CD4-positive, alpha-beta T cell (primary cell): ENCODE measurements around the gene HIVEP3. TPM values are rescaled to one million over a fixed set of nuclear protein-coding genes. Genes with fewer than 3 reads are reported as not detected.

Source experiments
- ATAC-seq: fragments of 200-7000 bp; cut with Tn5 transposase; one replicate; pipeline ENCODE4 v1.10.0; 2022; ENCODE audit warnings: mild to moderate bottlenecking; ENCODE audit not compliant: poor library complexity
- CTCF ChIA-PET: fragments of 350-600 bp; sonication (Branson Sonifier 250); formaldehyde crosslinking; loops from one replicate; lab custom pipeline; 2021; ENCODE audit warnings: antibody characterized with exemption, inconsistent platforms; lab: Charles Lee
- POLR2A ChIA-PET: fragments of 350-600 bp; sonication (Branson Sonifier 250); formaldehyde crosslinking; loops from one replicate; lab custom pipeline; 2021; ENCODE audit warnings: antibody characterized with exemption, inconsistent platforms; lab: Charles Lee
- DNase-seq, 14 experiments: peaks; one replicate each; pipeline ENCODE4 v3.0.0-alpha.2; 2013 to 2020; ENCODE audit warnings: mixed read lengths in 2 of 14
- H3K27ac ChIP-seq, 2 donors: one replicate each; pipeline versions ENCODE4 v1.5.1 to v1.7.0; 2013; ENCODE audit warnings: low read length in 2 of 2, low read depth in 1 of 2, mild to moderate bottlenecking in 1 of 2
- H3K27me3 ChIP-seq, 2 experiments: 1 replicate in 1 of 2; 2 replicates in 1 of 2; pipeline versions ENCODE4 v1.6.1 to v1.7.0; 2013; ENCODE audit warnings: low read length in 2 of 2, control low read depth in 1 of 2, mild to moderate bottlenecking in 1 of 2, moderate library complexity in 1 of 2; ENCODE audit not compliant: insufficient read depth in 2 of 2, control insufficient read depth in 1 of 2
- H3K36me3 ChIP-seq: one replicate; pipeline ENCODE4 v1.6.1; 2013; ENCODE audit warnings: low read length, control low read depth; ENCODE audit not compliant: insufficient read depth
- H3K4me1 ChIP-seq: one replicate; pipeline ENCODE4 v1.6.1; 2013; ENCODE audit warnings: low read length, control low read depth; ENCODE audit not compliant: insufficient read depth
- H3K4me3 ChIP-seq: one replicate; pipeline ENCODE4 v1.5.1; 2013; ENCODE audit warnings: mild to moderate bottlenecking, low read length, moderate library complexity
- H3K9me3 ChIP-seq, 2 experiments: 1 replicate in 1 of 2; 2 replicates in 1 of 2; pipeline versions ENCODE4 v1.6.1 to v1.7.0; 2013; ENCODE audit warnings: low read length in 2 of 2, mild to moderate bottlenecking in 2 of 2, control low read depth in 1 of 2, moderate library complexity in 1 of 2; ENCODE audit not compliant: control insufficient read depth in 1 of 2, insufficient read depth in 1 of 2
- H3K27ac Mint-ChIP-seq: one replicate; pipeline ENCODE4 v1.8.0; 2020; ENCODE audit warnings: mixed read lengths
- H3K27me3 Mint-ChIP-seq: one replicate; pipeline ENCODE4 v1.8.0; 2021; ENCODE audit warnings: mixed read lengths
- H3K36me3 Mint-ChIP-seq: one replicate; pipeline ENCODE4 v1.8.0; 2021; ENCODE audit warnings: low read depth, mixed read lengths
- H3K4me1 Mint-ChIP-seq: one replicate; pipeline ENCODE4 v1.8.0; 2021; ENCODE audit warnings: low read depth, mixed read lengths
- H3K4me3 Mint-ChIP-seq: one replicate; pipeline ENCODE4 v1.8.0; 2020; ENCODE audit warnings: mild to moderate bottlenecking, mixed read lengths
- H3K9me3 Mint-ChIP-seq: one replicate; pipeline ENCODE4 v1.8.0; 2020; ENCODE audit warnings: mixed read lengths
- CTCF ChIP-seq: fragments of 200-600 bp; IDR thresholded peaks from one replicate; pipeline ENCODE4 v1.8.0; 2022; ENCODE audit warnings: antibody characterized with exemption, mild to moderate bottlenecking
- intact Hi-C, 2 experiments: fragments of 100-400 bp; cut with DNase I in 1 of 2; cut with micrococcal nuclease in 1 of 2; formaldehyde crosslinking; loops; one replicate each; pipeline versions ENCODE4 v1.15.1 to v1.9.0; 2023 to 2025; cut with DNase I, micrococcal nuclease
- total RNA-seq, 174 experiments: library from RNA in 2 of 174; stranded (reverse) in 2 of 174; gene quantifications; one replicate each; pipeline ENCODE4 v1.2.3 and lab custom pipeline; 2021 to 2026

The HIVEP3 gene
- total RNA-seq, 2 experiments from 2014 or later = 5.1 to 5.4 TPM

- Histone ChIP-seq H3K9me3 (no peaks in the 10 kb centered on the region), H3K36me3 (no peaks in the 10 kb centered on the region), H3K27me3 (no peaks in the 10 kb centered on the region), H3K4me3 (no peak overlapping the region), H3K27ac (no peak overlapping the region), H3K4me1 (peaks cover 41% of the 10 kb centered on the region)
- H3K27me3 Mint-ChIP-seq = no peaks in the 10 kb centered on the region
- H3K4me1 Mint-ChIP-seq = peaks cover 65% of the 10 kb centered on the region
- H3K4me3 Mint-ChIP-seq = no peak overlapping the region
- no peak overlapping the region for H3K27ac Mint-ChIP-seq
- POLR2A ChIA-PET = no interaction called here
- TF ChIP-seq CTCF = no peak
- no peaks in the 10 kb centered on the region for H3K36me3 Mint-ChIP-seq
- ATAC-seq (no peak), DNase-seq (no peak)
- CTCF ChIA-PET = interaction anchor here (0.6 to 0.7 kb wide), 2 partner anchors 8 to 13 kb away, joined by 3 read pairs; no protein-coding TSS in a partner anchor
- intact Hi-C loops = no loop called here
- H3K9me3 Mint-ChIP-seq = no peaks in the 10 kb centered on the region
Measured at GRCh38 chr1:41653574-41653973, 265.1 kb downstream of the HIVEP3 start.

- Histone ChIP-seq H3K27me3 (no peaks in the 10 kb centered on the region), H3K4me3 (no peak overlapping the region), H3K9me3 (no peaks in the 10 kb centered on the region), H3K36me3 (no peaks in the 10 kb centered on the region), H3K27ac (no peak overlapping the region), H3K4me1 (peaks cover 32% of the 10 kb centered on the region)
- intact Hi-C loops = no loop called here
- ChIA-PET CTCF (interaction anchor here (0.6 kb wide), 1 partner anchor 9 kb away, joined by 3 read pairs; no protein-coding TSS in a partner anchor), POLR2A (no interaction called here)
- no peaks in the 10 kb centered on the region for H3K27me3 Mint-ChIP-seq
- no peaks in the 10 kb centered on the region for H3K9me3 Mint-ChIP-seq
- H3K4me1 Mint-ChIP-seq = peaks cover 56% of the 10 kb centered on the region
- no peaks in the 10 kb centered on the region for H3K36me3 Mint-ChIP-seq
- no peak for ATAC-seq
- H3K27ac Mint-ChIP-seq = no peak overlapping the region
- no peak for TF ChIP-seq CTCF
- no peak for DNase-seq
- H3K4me3 Mint-ChIP-seq = no peak overlapping the region
Measured at GRCh38 chr1:41652384-41653265, 266.1 kb downstream of the HIVEP3 start.

GRCh38 chr1:41650028-41650880, 268.5 kb downstream of the HIVEP3 start:
- Mint-ChIP-seq H3K36me3 (no peaks in the 10 kb centered on the region), H3K9me3 (no peaks in the 10 kb centered on the region), H3K27me3 (no peaks in the 10 kb centered on the region), H3K4me1 (peaks cover 34% of the 10 kb centered on the region), H3K27ac (peak overlapping the region; percentile 14), H3K4me3 (no peak overlapping the region)
- no peak overlapping the region for H3K27ac ChIP-seq
- intact Hi-C loops = no loop called here
- no peak for TF ChIP-seq CTCF
- H3K4me3 ChIP-seq = no peak overlapping the region
- no peaks in the 10 kb centered on the region for H3K27me3 ChIP-seq
- H3K36me3 ChIP-seq = no peaks in the 10 kb centered on the region
- DNase-seq (peak in 5 of 14 experiments; percentile 19 to 60 (median 51)), ATAC-seq (peak; percentile 69)
- H3K4me1 ChIP-seq = peaks cover 15% of the 10 kb centered on the region
- ChIA-PET CTCF (no interaction called here), POLR2A (no interaction called here)
- H3K9me3 ChIP-seq = no peaks in the 10 kb centered on the region
